ENCODE measurements around the gene TEF.
"Not testable (repeated sequence)": the region's sequence is repeated elsewhere in the genome, so short reads cannot be mapped to it uniquely, and the experiment has no call there.

The TEF gene

DNA sequence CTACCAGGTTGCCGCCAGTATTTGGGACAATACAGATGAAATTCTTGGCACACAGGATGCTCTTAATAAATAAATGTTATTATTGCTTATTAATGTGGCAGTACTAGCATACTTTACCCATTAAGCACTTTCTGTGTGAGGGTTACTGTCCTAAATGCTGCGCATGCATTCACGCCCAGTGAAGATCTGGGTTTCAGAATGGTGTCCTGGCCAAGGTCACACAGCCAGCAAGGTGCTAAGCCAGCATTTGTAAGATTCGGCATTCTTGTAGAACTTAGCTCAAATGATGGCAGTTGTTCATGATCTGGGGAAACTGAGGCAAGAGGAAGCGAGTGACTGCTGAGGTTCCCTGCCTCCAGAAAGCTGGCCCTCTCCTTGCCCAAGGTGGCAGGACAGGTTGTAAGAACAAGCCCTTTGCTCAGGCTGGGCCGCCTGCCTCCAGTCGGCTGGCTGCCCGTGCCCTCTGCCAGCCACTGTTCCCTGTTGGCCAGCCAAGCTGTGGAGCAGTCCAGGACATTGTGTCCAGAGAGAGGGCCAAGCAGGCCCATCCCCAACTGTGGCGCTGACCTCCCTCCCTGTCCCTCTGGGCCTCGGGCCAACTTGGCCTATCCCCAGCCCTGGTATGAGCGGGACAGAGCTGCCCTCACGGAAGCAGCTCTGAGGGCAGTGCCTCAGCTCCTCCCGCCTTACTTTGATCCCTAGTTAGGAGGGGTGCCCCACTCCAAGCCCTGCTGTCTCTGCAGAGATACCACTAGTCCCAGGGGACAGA, 36.1 kb downstream of the TEF start:
- TF ChIP-seq, protein P1, sequence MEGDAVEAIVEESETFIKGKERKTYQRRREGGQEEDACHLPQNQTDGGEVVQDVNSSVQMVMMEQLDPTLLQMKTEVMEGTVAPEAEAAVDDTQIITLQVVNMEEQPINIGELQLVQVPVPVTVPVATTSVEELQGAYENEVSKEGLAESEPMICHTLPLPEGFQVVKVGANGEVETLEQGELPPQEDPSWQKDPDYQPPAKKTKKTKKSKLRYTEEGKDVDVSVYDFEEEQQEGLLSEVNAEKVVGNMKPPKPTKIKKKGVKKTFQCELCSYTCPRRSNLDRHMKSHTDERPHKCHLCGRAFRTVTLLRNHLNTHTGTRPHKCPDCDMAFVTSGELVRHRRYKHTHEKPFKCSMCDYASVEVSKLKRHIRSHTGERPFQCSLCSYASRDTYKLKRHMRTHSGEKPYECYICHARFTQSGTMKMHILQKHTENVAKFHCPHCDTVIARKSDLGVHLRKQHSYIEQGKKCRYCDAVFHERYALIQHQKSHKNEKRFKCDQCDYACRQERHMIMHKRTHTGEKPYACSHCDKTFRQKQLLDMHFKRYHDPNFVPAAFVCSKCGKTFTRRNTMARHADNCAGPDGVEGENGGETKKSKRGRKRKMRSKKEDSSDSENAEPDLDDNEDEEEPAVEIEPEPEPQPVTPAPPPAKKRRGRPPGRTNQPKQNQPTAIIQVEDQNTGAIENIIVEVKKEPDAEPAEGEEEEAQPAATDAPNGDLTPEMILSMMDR (IDR thresholded peaks at IDR 0.05; ENCODE audit: borderline replicate concordance, insufficient read depth, low read depth, low read length), result no peak
- no peak overlapping the region for H3K4me3 ChIP-seq (ENCODE audit: low read depth, low read length)

DNA sequence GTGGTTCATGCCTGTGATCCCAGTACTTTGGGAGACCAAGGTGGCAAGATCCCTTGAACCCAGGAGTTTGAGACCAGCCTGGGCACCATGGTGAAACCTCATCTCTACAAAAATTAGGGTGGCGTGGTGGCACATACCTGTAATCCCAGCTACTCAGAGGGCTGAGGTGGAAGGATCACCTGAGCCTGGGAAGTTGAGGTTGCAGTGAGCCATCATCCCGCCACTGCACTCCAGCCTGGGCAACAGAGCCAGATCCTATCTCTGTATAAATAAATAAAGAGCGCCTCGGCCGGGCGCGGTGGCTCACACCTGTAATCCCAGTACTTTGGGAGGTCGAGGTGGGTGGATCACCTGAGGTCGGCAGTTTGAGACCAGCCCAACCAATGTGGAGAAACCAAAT, 37.0 kb downstream of the TEF start:
- TF ChIP-seq, protein P1 (IDR thresholded peaks at IDR 0.05; ENCODE audit: borderline replicate concordance, insufficient read depth, low read depth, low read length), result no peak
- H3K4me3 ChIP-seq (ENCODE audit: low read depth, low read length), result no peak overlapping the region

DNA sequence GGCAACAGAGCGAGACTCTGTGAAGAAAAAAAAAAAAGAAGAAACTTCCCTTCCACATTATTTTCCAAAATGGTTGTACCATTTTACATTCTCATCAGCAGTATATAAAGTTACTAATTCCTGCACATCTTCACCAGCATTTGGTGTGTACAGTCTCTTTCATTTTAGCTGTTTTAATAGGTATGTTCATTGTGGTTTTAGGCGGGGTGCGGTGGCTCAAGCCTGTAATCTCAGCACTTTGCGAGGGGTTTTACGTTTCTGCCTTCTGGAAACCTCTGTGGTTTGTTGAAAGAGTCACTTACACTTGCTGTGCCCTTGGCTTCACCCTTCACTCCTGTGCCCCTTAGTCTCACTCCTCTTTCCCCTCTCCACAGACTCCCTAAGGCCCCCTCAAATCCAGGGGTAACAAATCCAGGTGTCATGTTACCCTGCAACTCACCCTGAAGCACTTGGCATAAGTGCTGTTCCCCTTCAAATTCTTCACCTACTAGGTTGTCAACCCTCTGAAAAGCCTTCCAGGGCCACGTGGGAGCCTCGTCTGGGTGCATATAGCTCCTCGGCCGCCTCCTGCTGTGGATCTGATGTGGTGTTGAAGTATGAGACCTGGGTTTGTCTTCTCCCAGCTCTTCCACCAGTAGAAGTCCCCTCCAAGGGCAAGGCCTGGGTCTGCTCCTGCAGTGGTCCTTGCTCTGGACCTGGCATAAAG, 44.1 kb downstream of the TEF start:
- TF ChIP-seq, protein P1 (IDR thresholded peaks at IDR 0.05; ENCODE audit: borderline replicate concordance, insufficient read depth, low read depth, low read length), result no peak
- H3K4me3 ChIP-seq (ENCODE audit: low read depth, low read length), result no peak overlapping the region

DNA sequence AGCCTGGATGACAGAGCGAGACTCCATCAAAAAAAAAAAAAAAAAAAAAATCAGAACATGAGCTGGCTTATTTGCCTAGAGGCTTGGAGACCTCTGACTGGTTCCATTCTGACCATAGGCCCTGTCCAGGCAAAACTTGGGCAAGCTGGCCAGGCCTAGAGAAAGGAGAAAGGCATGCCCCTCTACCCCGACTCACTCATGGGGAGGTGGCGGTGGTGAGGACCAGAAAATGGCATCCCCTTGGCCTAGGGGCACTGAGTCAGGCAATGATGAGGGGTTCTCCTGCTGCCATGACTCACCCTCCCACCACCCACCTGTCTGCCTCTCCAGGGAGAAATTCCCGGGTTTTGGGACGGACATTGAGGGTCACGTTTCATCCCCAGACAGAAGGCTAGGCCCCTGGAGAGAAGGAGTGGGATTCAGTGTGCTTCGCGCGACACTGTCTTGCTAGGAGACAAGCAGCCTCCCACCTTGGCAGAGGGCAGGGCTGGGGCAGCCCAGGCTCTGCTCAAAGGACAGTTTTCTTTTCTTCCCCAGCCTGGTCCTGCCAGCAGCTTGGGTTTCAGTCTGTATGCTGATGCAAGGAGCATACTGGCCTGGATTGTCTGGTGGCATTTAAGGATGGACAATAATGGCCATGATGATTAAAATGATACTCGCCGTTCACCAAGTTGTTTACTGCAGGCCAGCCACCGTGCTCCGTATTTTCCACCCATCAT, 47.6 kb downstream of the TEF start:
- H3K4me3 ChIP-seq (ENCODE audit: low read depth, low read length), result no peak overlapping the region
- TF ChIP-seq, protein P1 (IDR thresholded peaks at IDR 0.05; ENCODE audit: borderline replicate concordance, insufficient read depth, low read depth, low read length), result no peak

DNA sequence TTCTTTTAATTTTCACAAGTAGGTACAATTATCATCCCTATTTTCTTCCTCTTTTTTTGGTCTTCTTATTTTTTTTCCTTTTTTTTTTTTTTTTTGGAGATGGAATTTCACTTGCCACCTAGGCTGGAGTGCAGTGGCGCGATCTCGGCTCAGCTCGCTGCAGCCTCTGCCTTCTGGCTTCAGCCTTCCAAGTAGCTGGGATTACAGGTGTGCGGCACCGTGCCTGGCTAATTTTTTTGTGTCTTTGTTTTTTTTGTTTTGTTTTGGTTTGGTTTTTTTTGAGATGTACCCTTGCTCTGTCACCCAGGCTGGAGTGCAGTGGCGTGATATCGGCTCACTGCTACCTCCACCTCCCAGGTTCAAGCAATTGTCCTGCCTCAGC, 48.2 kb downstream of the TEF start:
- no peak overlapping the region for H3K4me3 ChIP-seq (ENCODE audit: low read depth, low read length)

DNA sequence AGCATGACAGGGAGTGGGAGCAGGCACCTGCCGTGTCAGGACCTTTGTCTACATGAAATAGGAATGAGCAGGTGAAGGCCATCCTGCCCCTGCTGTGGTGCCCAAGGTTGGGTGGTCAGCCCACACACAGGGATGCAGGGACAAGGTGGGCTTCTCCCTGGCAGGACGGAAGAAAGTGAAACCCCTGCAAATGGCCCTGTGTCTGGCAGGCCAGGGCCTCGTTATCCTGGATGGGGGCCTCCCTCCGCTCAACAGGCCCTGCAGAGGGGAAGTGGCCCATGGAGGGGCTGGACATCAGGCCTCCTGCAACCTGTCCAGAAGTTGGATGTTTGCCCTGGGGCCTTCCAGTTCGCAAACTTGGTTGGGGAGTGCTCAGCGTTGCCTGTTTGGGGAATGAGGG, 49.9 kb downstream of the TEF start:
- H3K4me3 ChIP-seq (ENCODE audit: low read depth, low read length), result no peak overlapping the region
- TF ChIP-seq, protein P1 (IDR thresholded peaks at IDR 0.05; ENCODE audit: borderline replicate concordance, insufficient read depth, low read depth, low read length), result no peak

More for the DNA sequence above, 48.2 kb downstream of the TEF start:
- TF ChIP-seq, protein P1 (IDR thresholded peaks at IDR 0.05; ENCODE audit: borderline replicate concordance, insufficient read depth, low read depth, low read length), result no peak

DNA sequence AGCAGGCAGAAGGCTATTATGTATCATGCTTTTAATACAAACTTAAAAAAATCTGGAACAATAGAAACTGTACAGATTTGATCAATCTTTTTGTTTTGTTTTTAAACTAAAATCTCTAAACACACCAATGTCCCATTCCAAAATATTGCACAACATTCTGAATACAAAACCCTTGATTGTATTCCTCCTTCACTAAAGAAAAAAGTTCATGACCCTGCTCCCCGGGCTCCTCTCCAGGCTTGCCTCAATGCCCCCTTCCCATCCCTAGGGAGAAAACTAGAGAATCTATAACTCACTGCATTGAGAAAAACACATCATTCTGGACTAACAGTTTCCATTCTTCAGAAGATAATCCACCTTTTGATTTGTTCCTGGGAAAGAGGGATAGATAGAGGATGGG, 51.7 kb downstream of the TEF start:
- H3K4me3 ChIP-seq (ENCODE audit: low read depth, low read length), result not testable (repeated sequence)

DNA sequence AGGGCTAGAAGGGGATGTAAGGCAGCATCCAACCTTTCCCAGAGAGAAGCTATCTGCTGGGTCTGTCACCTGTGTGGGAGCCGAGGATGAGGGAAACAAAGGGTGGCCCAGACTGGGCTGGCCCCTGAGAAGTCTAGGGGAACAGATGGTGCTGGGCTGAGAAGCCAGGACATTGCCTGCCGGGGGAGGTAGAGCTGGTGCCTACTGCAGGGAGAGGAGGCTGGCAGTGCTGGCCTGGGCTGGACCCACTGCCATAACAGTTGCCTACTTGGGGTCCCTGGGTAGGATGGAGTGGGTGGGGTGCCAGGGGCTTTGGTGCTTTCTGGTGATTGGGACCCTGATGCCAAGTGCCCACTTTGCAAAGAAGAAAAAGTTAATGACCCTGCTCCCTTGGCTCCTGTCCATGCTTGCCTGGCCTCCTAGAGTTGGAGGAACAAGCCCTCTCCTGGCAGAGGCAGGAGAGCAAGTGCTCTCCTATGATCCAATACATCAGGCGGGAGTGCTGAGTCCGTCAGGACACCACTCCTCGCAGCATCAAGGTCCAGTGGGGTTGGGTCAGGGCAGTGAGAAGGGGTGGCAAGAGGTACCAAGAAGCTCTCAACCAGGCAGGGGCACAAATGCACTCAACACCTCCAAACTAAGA, 52.7 kb downstream of the TEF start:
- H3K4me3 ChIP-seq (ENCODE audit: low read depth, low read length), result not testable (repeated sequence)

Measured in GM12875 (cell line).